ENCODE data around the gene GEMIN5. TPM values are rescaled to one million over a fixed set of nuclear protein-coding genes. Genes with fewer than 3 reads are reported as not detected.

Gene GEMIN5
- polyA plus RNA-seq, 1 of the 3 experiments (the other 2 are of a cell fraction): 6.6 TPM

GRCh38 chr5:154849791-154850201 lies 88.2 kb downstream of the GEMIN5 start:
- peak overlapping the region; percentile 92; the same call in 1 of the 2 replicates for H2AFZ ChIP-seq (ENCODE audit: low read depth)
- ChIA-PET CTCF (no interaction called here), POLR2A (interaction anchor here (1.5 kb wide), 1 partner anchor 15 kb away, joined by 7 read pairs; no protein-coding TSS in a partner anchor)
- TF ChIP-seq USF1 (IDR thresholded peaks at IDR 0.05; ENCODE audit: borderline replicate concordance, low read depth) (no peak), ZBTB33 (IDR thresholded peaks at IDR 0.05; ENCODE audit: borderline replicate concordance, low read depth) (no peak), IRF3 (IDR thresholded peaks at IDR 0.05; ENCODE audit: low read depth, low read length) (no peak), RAD21 (IDR thresholded peaks at IDR 0.05; ENCODE audit: low read length) (no peak), FOXM1 (IDR thresholded peaks at IDR 0.05; ENCODE audit: low read depth) (no peak), YY1 (IDR thresholded peaks at IDR 0.05; ENCODE audit: low read depth) (no peak), EP300 (IDR thresholded peaks at IDR 0.05; ENCODE audit: borderline replicate concordance in 1 of 2, low read depth in 1 of 2, low read length in 1 of 2) (no peak), JUND (IDR thresholded peaks at IDR 0.05) (no peak), CHD2 (IDR thresholded peaks at IDR 0.05; ENCODE audit: low read length, partially characterized antibody) (no peak), ELF1 (IDR thresholded peaks at IDR 0.05) (no peak), TAF1 (IDR thresholded peaks at IDR 0.05; ENCODE audit: borderline replicate concordance, low read depth, low read length) (no peak)
- no peaks in the 10 kb centered on the region for H3K9me3 ChIP-seq
- no peaks in the 10 kb centered on the region for H3K9me2 ChIP-seq
- peak overlapping the region; percentile 50 to 59 for H3K4me3 ChIP-seq (ENCODE audit: low read depth in 2 of 2, low read length in 1 of 2)
- H3K27ac ChIP-seq (ENCODE audit: low read depth in 2 of 2, low read length in 1 of 2): peak overlapping the region; percentile 26 to 77; a peak in 3 of 4 replicates
- H4K20me1 ChIP-seq (ENCODE audit: insufficient read depth): no peaks in the 10 kb centered on the region
- no peaks in the 10 kb centered on the region for H3K79me2 ChIP-seq (ENCODE audit: insufficient read depth)
- H3K9ac ChIP-seq: peak overlapping the region; percentile 48; the same call in 1 of the 2 replicates
- peak overlapping the region; percentile 73; the same call in 1 of the 2 replicates for H3K4me2 ChIP-seq
- no peaks in the 10 kb centered on the region for H3K27me3 ChIP-seq (ENCODE audit: insufficient read depth)
- no peaks in the 10 kb centered on the region for H3K36me3 ChIP-seq (replicated peaks in 1 of 2; ENCODE audit: control insufficient read depth in 1 of 2, insufficient read depth in 2 of 2, low read length in 1 of 2)
- H3K4me1 ChIP-seq (ENCODE audit: control insufficient read depth in 1 of 2, insufficient read depth in 2 of 2, low read depth in 1 of 2, low read length in 1 of 2): peaks cover 9 to 14% of the 10 kb centered on the region in 2 experiments; a peak in 3 of 4 replicates
- H3F3A ChIP-seq (replicated peaks; ENCODE audit: insufficient read depth): peaks cover 11% of the 10 kb centered on the region
- 78% methylated on average over 2 of the region's 2 CpGs for WGBS (ENCODE audit: low lambda C conversion rate)
- DNase-seq: no peak

- Histone ChIP-seq H3K9ac (no peak overlapping the region), H2AFZ (ENCODE audit: low read depth) (no peak overlapping the region), H3K36me3 (replicated peaks in 1 of 2; ENCODE audit: control insufficient read depth in 1 of 2, insufficient read depth in 2 of 2, low read length in 1 of 2) (no peaks in the 10 kb centered on the region), H3K4me1 (ENCODE audit: control insufficient read depth in 1 of 2, insufficient read depth in 2 of 2, low read depth in 1 of 2, low read length in 1 of 2) (peaks cover 9 to 17% of the 10 kb centered on the region in 2 experiments; a peak in 3 of 4 replicates), H3K4me2 (peak overlapping the region; percentile 73; the same call in 1 of the 2 replicates), H3K27ac (ENCODE audit: low read depth in 2 of 2, low read length in 1 of 2) (no peak overlapping the region; a peak in 1 of 4 replicates), H3K9me2 (no peaks in the 10 kb centered on the region), H3K4me3 (ENCODE audit: low read depth in 2 of 2, low read length in 1 of 2) (peak overlapping the region; percentile 50 to 59; a peak in 2 of 4 replicates), H4K20me1 (ENCODE audit: insufficient read depth) (no peaks in the 10 kb centered on the region), H3K27me3 (ENCODE audit: insufficient read depth) (no peaks in the 10 kb centered on the region), H3K79me2 (ENCODE audit: insufficient read depth) (no peaks in the 10 kb centered on the region), H3F3A (replicated peaks; ENCODE audit: insufficient read depth) (peaks cover 11% of the 10 kb centered on the region), H3K9me3 (no peaks in the 10 kb centered on the region)
- CTCF ChIA-PET: interaction anchor here (0.7 kb wide), 1 partner anchor 38 kb away, joined by 4 read pairs; no protein-coding TSS in a partner anchor
- POLR2A ChIA-PET: no interaction called here
- no peak for DNase-seq
- WGBS (ENCODE audit: low lambda C conversion rate): 95% methylated on average over 6 of the region's 6 CpGs
- TF ChIP-seq SIN3A (IDR thresholded peaks at IDR 0.05; ENCODE audit: borderline replicate concordance, low read depth, low read length) (no peak), ZBTB33 (IDR thresholded peaks at IDR 0.05; ENCODE audit: borderline replicate concordance, low read depth) (no peak), MEF2A (IDR thresholded peaks at IDR 0.05; ENCODE audit: borderline replicate concordance, low read depth) (no peak), CHD2 (IDR thresholded peaks at IDR 0.05; ENCODE audit: low read length, partially characterized antibody) (no peak), MXI1 (IDR thresholded peaks at IDR 0.05; ENCODE audit: low read depth, low read length) (no peak), CTCF (IDR thresholded peaks at IDR 0.05) (no peak), FOXJ3 (CRISPR knock-in tag; IDR thresholded peaks at IDR 0.05) (no peak), SMC3 (IDR thresholded peaks at IDR 0.05; ENCODE audit: low read depth, low read length) (no peak), GABPA (IDR thresholded peaks at IDR 0.05; ENCODE audit: low read depth) (no peak), POLR2AphosphoS5 (IDR thresholded peaks at IDR 0.05; ENCODE audit: low read depth, low read length) (no peak), TEAD4 (IDR thresholded peaks at IDR 0.05; ENCODE audit: borderline replicate concordance, insufficient read depth) (no peak)
Measured at GRCh38 chr5:154849264-154849785, 88.7 kb downstream of the GEMIN5 start.
